NT2/D1 (cell line): ENCODE data around the gene GNPTG.

Experiments
- DNase-seq: peaks from one replicate; pipeline ENCODE4 v3.0.0-alpha.2; 2011; ENCODE audit warnings: low read depth, low spot score
- H3K27me3 ChIP-seq: 2 replicates; pipeline ENCODE4 v1.6.0; 2011; ENCODE audit warnings: mild to moderate bottlenecking; ENCODE audit not compliant: insufficient read length, insufficient read depth
- H3K36me3 ChIP-seq: 2 replicates; pipeline ENCODE4 v1.6.1; 2011; ENCODE audit warnings: mild to moderate bottlenecking, low read length, mixed read lengths; ENCODE audit not compliant: insufficient read depth, insufficient read length
- H3K4me1 ChIP-seq: 2 replicates; pipeline ENCODE4 v1.5.1; 2011; ENCODE audit not compliant: insufficient read depth, insufficient read length
- H3K4me3 ChIP-seq: 2 replicates; pipeline ENCODE4 v1.5.1; 2011; ENCODE audit warnings: low read depth; ENCODE audit not compliant: insufficient read length
- H3K9ac ChIP-seq: 2 replicates; pipeline ENCODE4 v1.6.0; 2011; ENCODE audit warnings: low read depth; ENCODE audit not compliant: insufficient read length
- H3K9me3 ChIP-seq: 2 replicates; pipeline ENCODE4 v1.5.1; 2011; ENCODE audit warnings: mild to moderate bottlenecking, low read length; ENCODE audit not compliant: insufficient read depth
- SUZ12 ChIP-seq: IDR thresholded peaks from 2 replicates; pipeline ENCODE4 v1.6.1; 2011; ENCODE audit not compliant: insufficient read length, insufficient read depth; ENCODE audit errors: extremely low read depth
- YY1 ChIP-seq: IDR thresholded peaks from 2 replicates; pipeline ENCODE4 v1.6.1; 2011; ENCODE audit not compliant: insufficient read length, insufficient read depth
- ZNF274 ChIP-seq: IDR thresholded peaks from 2 replicates; pipeline ENCODE4 v1.6.1; 2011; ENCODE audit warnings: mild to moderate bottlenecking, low read depth, low read length

Gene GNPTG

DNA sequence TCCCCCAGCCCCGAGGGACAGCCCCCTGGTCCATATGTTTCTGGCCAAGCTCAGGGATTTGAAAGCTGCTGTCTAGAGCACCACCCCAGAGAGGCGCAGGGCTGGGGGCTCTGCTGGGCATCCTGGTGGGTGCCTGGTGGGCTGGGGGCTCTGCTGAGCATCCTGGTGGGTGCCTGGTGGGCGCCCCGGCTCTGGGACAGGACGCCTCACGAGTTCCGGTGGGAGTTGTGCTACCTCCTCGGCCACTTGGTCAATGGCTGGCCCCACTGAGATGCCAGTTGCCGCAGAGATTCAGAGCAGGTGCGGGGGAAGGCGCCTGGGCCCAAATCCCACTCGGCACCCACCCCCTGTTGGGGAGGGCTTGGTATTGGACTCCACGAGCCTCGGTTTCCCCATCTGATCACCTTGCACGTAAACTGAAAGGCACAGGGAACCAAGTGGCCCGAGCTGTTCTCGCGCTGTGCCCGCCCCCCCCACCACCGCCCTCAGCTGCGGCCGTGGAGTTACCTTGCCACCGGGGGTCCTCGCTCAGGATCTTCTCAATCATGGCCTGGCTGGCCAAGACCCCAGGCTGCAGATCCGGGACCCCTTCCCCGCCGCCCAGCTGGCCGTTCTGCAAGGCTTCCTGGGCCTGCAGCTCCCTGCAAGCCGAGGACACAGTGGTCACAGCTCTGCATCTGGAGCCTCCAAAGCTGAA lies 49.5 kb downstream of the GNPTG start:
- Histone ChIP-seq H3K27me3 (no peaks in the 10 kb centered on the region), H3K9ac (no peak overlapping the region), H3K9me3 (no peaks in the 10 kb centered on the region), H3K4me3 (no peak overlapping the region), H3K4me1 (no peaks in the 10 kb centered on the region), H3K36me3 (peaks cover 32% of the 10 kb centered on the region)
- TF ChIP-seq ZNF274 (no peak), SUZ12 (no peak), YY1 (no peak)
- DNase-seq: no peak

DNA sequence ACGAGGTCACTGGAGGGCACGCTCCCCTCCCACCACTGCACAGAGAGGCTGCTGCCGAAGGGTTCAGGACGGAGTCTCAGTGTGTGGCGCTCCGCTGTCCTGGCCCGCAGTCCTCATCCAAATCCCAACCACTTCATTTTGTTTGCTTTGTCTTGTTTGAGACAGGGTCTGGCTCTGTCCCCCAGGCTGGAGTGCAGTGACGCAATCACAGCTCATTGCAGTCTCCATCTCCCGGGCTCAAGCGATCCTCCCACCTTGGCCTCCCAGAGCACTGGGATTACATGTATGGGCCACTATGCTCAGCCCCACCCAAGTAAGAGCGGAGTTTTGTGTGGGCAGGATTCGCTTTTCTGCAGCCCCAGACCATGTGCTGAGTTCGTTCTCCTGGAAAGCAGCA lies 50.0 kb downstream of the GNPTG start:
- no peak for DNase-seq
- TF ChIP-seq YY1: no peak
- TF ChIP-seq SUZ12: no peak
- TF ChIP-seq ZNF274: no peak
- Histone ChIP-seq H3K36me3 (peaks cover 32% of the 10 kb centered on the region), H3K9ac (peak overlapping the region; percentile 44), H3K9me3 (no peaks in the 10 kb centered on the region), H3K4me3 (no peak overlapping the region), H3K4me1 (no peaks in the 10 kb centered on the region), H3K27me3 (no peaks in the 10 kb centered on the region)

DNA sequence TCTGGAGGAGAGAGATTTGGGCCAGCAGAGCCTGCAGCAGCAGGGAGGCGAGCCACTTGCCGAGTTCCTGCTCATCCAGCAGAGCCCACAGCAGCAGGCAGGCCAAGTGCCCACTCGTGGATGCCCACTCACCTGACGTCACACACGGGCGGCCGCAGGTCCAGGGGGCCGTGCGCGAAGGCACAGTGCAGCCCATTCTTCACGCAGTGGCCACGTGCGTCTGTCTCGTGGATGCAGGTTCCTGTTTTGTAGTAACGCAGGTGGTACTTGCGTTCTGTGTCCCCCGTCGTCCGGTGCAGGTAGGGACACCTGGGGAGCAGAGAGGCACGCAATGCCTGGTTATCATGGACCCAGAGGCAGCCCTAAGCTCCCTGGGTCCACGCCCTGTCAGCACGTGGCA lies 51.3 kb downstream of the GNPTG start:
- no peak overlapping the region for H3K9ac ChIP-seq
- TF ChIP-seq ZNF274 (no peak), SUZ12 (no peak), YY1 (no peak)
- H3K27me3 ChIP-seq: no peaks in the 10 kb centered on the region

DNA sequence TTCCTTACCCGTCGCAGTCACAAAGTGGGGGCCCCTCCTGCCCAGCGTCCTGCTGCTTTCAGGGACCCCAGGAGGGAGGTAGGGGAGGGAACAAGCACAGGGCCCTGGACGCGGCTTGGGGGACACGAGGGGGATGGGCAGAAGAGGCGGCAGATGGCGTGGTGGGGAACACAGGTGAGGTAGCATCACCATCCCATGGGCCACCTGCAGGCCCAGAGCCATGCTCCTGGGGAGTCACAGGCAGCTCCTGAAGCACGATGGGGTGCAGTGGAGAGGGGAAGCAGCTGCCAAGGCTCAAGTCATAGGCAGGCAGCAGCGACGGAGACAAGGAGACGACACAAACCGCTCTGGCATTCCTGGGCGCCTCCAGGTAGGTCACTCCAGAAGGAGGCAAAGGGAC lies 52.0 kb downstream of the GNPTG start:
- Histone ChIP-seq H3K36me3 (peaks cover 28% of the 10 kb centered on the region), H3K27me3 (no peaks in the 10 kb centered on the region), H3K4me1 (peaks cover 7% of the 10 kb centered on the region), H3K4me3 (no peak overlapping the region), H3K9me3 (no peaks in the 10 kb centered on the region), H3K9ac (no peak overlapping the region)
- no peak for DNase-seq
- TF ChIP-seq YY1 (no peak), ZNF274 (no peak), SUZ12 (no peak)

More for the DNA sequence above, 51.3 kb downstream of the GNPTG start:
- DNase-seq: no peak
- H3K9me3 ChIP-seq: no peaks in the 10 kb centered on the region
- peaks cover 29% of the 10 kb centered on the region for H3K36me3 ChIP-seq
- H3K4me1 ChIP-seq: peaks cover 7% of the 10 kb centered on the region
- H3K4me3 ChIP-seq: no peak overlapping the region

GRCh38 chr16:1407753-1408152 lies 56.0 kb downstream of the GNPTG start:
- Histone ChIP-seq H3K36me3 (peaks cover 6% of the 10 kb centered on the region), H3K4me3 (no peak overlapping the region), H3K27me3 (no peaks in the 10 kb centered on the region), H3K4me1 (peaks cover 7% of the 10 kb centered on the region), H3K9ac (peak overlapping the region; percentile 61), H3K9me3 (no peaks in the 10 kb centered on the region)
- DNase-seq: no peak
- TF ChIP-seq SUZ12 (no peak), YY1 (no peak), ZNF274 (no peak)

GRCh38 chr16:1408171-1408837 lies 56.6 kb downstream of the GNPTG start:
- Histone ChIP-seq H3K4me1 (peaks cover 7% of the 10 kb centered on the region), H3K27me3 (no peaks in the 10 kb centered on the region), H3K9me3 (no peaks in the 10 kb centered on the region), H3K9ac (peak overlapping the region; percentile 59), H3K36me3 (peaks cover 6% of the 10 kb centered on the region), H3K4me3 (peak overlapping the region; percentile 45)
- TF ChIP-seq SUZ12: no peak
- DNase-seq: peak; percentile 63

DNA sequence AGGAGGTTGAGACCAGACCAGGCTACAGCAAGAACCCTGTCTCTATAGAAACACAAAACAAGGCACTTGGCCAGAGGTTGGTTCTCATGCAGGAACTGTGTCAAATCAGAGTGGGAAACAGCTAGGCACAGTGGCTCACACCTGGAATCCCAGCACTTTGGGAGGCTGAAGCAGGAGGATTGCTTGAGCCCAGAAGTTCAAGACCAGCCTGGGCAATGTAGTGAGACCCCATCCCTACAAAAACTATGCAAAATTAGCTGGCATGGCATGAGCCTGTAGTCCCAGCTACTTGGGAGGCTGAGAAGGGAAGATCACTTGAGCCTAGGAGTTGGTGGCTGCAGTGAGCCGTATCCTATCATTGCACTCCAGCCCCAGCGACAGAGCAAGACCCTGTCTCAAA lies 61.1 kb downstream of the GNPTG start:
- H3K9ac ChIP-seq: no peak overlapping the region
- H3K27me3 ChIP-seq: peaks cover 5% of the 10 kb centered on the region
- no peak for TF ChIP-seq YY1
- DNase-seq: no peak
- H3K36me3 ChIP-seq: peaks cover 8% of the 10 kb centered on the region
- H3K4me3 ChIP-seq: no peak overlapping the region
- no peaks in the 10 kb centered on the region for H3K9me3 ChIP-seq
- peaks cover 1% of the 10 kb centered on the region for H3K4me1 ChIP-seq
